Measurements from ENCODE around the gene NYAP2. TPM values are rescaled to one million over a fixed set of nuclear protein-coding genes. Genes with fewer than 3 reads are reported as not detected.

Gene NYAP2
- total and polyA plus RNA-seq, 10 of the 15 experiments (the other 5 are each of a cell fraction or from before 2014, with no cell fraction given), result 0.03 TPM; not detected in 9

GRCh38 chr2:225678792-225679191, 279.3 kb downstream of the NYAP2 start:
- no peaks in the 10 kb centered on the region for H3K4me1 ChIP-seq (ENCODE audit: control insufficient read depth, insufficient read depth, low read length)
- SMC1A ChIA-PET (ENCODE audit: uncharacterized antibody, unreplicated experiment), result no interaction called here
- in situ Hi-C loops (cut with MboI), result no loop called here
- ATAC-seq (no peak), FAIRE-seq (no peak), DNase-seq (ENCODE audit: low read depth, low spot score) (no peak)
- no TSS peak for BruUV-seq (replicated peaks)
- RAD21 ChIA-PET (ENCODE audit: unreplicated experiment), result no interaction called here
- H3K36me3 ChIP-seq (ENCODE audit: control insufficient read depth in 2 of 2, insufficient read depth in 2 of 2, low read length in 1 of 2), result no peaks in the 10 kb centered on the region
- intact Hi-C loops (cut with micrococcal nuclease; ENCODE audit: unreplicated experiment), result no loop called here
- POLR2A ChIA-PET, result no interaction called here
- TF ChIP-seq ATF7 (IDR thresholded peaks at IDR 0.05; ENCODE audit: low read depth) (0 out of 2 replicates have a peak, but pooled peaks have one; percentile 30), EZH2 (IDR thresholded peaks at IDR 0.05; ENCODE audit: borderline replicate concordance, control insufficient read depth, low read depth, low read length) (no peak), HDGF (IDR thresholded peaks at IDR 0.05) (no peak), NFYB (IDR thresholded peaks at IDR 0.05; ENCODE audit: insufficient read depth, low read depth, low read length) (no peak)
- H3K4me2 ChIP-seq (ENCODE audit: control insufficient read depth, insufficient read depth), result no peak overlapping the region
- no peaks in the 10 kb centered on the region for H3K9me3 ChIP-seq (replicated peaks; ENCODE audit: control insufficient read depth, insufficient read depth, low read length)
- no peaks in the 10 kb centered on the region for H4K20me1 ChIP-seq (ENCODE audit: control insufficient read depth, insufficient read depth)
- H2AFZ ChIP-seq (ENCODE audit: control insufficient read depth, low read depth, low read length), result no peak overlapping the region
- H3K79me2 ChIP-seq (ENCODE audit: control insufficient read depth, insufficient read depth, low read length), result no peaks in the 10 kb centered on the region
- H3K9ac ChIP-seq (ENCODE audit: control insufficient read depth, insufficient read depth, low read length), result no peak overlapping the region
- CTCF ChIA-PET, result no interaction called here
- no peak overlapping the region for H3K4me3 ChIP-seq
- H3K27me3 ChIP-seq (replicated peaks in 1 of 2; ENCODE audit: control insufficient read depth in 2 of 2, insufficient read depth in 2 of 2, low read length in 1 of 2), result no peaks in the 10 kb centered on the region
- H3K27ac ChIP-seq (ENCODE audit: control insufficient read depth, insufficient read depth), result no peak overlapping the region

- in situ Hi-C loops (cut with MboI) (no loop called here), intact Hi-C loops (cut with micrococcal nuclease; ENCODE audit: unreplicated experiment) (no loop called here)
- TF ChIP-seq FOXM1 (IDR thresholded peaks at IDR 0.05; ENCODE audit: low read depth, low read length) (no peak), ASH2L (IDR thresholded peaks at IDR 0.05; ENCODE audit: borderline replicate concordance, low read depth) (no peak), SREBF1 (IDR thresholded peaks at IDR 0.05; ENCODE audit: low read length) (no peak), CREM (IDR thresholded peaks at IDR 0.05; ENCODE audit: low read depth) (no peak)
- Histone ChIP-seq H2AFZ (ENCODE audit: control insufficient read depth, low read depth, low read length) (no peak overlapping the region), H3K27me3 (replicated peaks in 1 of 2; ENCODE audit: control insufficient read depth in 2 of 2, insufficient read depth in 2 of 2, low read length in 1 of 2) (no peaks in the 10 kb centered on the region), H4K20me1 (ENCODE audit: control insufficient read depth, insufficient read depth) (no peaks in the 10 kb centered on the region), H3K4me3 (no peak overlapping the region), H3K9me3 (replicated peaks; ENCODE audit: control insufficient read depth, insufficient read depth, low read length) (no peaks in the 10 kb centered on the region), H3K27ac (ENCODE audit: control insufficient read depth, insufficient read depth) (no peak overlapping the region), H3K36me3 (ENCODE audit: control insufficient read depth in 2 of 2, insufficient read depth in 2 of 2, low read length in 1 of 2) (no peaks in the 10 kb centered on the region), H3K4me2 (ENCODE audit: control insufficient read depth, insufficient read depth) (no peak overlapping the region), H3K9ac (ENCODE audit: control insufficient read depth, insufficient read depth, low read length) (no peak overlapping the region), H3K79me2 (ENCODE audit: control insufficient read depth, insufficient read depth, low read length) (no peaks in the 10 kb centered on the region), H3K4me1 (ENCODE audit: control insufficient read depth, insufficient read depth, low read length) (no peaks in the 10 kb centered on the region)
- ATAC-seq (no peak), FAIRE-seq (no peak), DNase-seq (ENCODE audit: low read depth, low spot score) (no peak)
- WGBS (ENCODE audit: insufficient coverage, insufficient replicate concordance, low lambda C conversion rate, missing lambda C conversion rate), result 0% methylated on average over 2 of the region's 2 CpGs
- ChIA-PET CTCF (no interaction called here), SMC1A (ENCODE audit: uncharacterized antibody, unreplicated experiment) (no interaction called here), RAD21 (ENCODE audit: unreplicated experiment) (no interaction called here), POLR2A (no interaction called here)
- no TSS peak for BruUV-seq (replicated peaks)
These were observed 283.7 kb downstream of the NYAP2 start for GRCh38 chr2:225683258-225683657.

All from GM12878 (cell line).